HEK293T (cell line): Measurements from ENCODE around the gene SH3PXD2B.

Experiments
- CTCF ChIA-PET: fragments of 350-600 bp; formaldehyde crosslinking; extraction: SDS; loops from one replicate; lab custom pipeline; 2021; ENCODE audit warnings: antibody characterized with exemption, inconsistent platforms; lab: Yijun Ruan, JAX
- POLR2A ChIA-PET: fragments of 350-600 bp; formaldehyde crosslinking; extraction: SDS; loops from one replicate; lab custom pipeline; 2020; ENCODE audit warnings: antibody characterized with exemption, inconsistent platforms; lab: Yijun Ruan, JAX
- DNase-seq: peaks from one replicate; pipeline ENCODE4 v3.0.0; 2012; ENCODE audit warnings: mixed read lengths; ENCODE audit errors: extremely low spot score
- ARNT ChIP-seq: fragments of 450-650 bp; IDR thresholded peaks from 2 replicates; pipeline ENCODE4 v1.6.1; 2017; ENCODE audit warnings: mild to moderate bottlenecking
- BHLHE40 ChIP-seq: fragments of 450-650 bp; IDR thresholded peaks from 2 replicates; pipeline ENCODE4 v1.6.1; 2016; ENCODE audit warnings: mild to moderate bottlenecking, moderate library complexity, borderline replicate concordance
- CTBP1 ChIP-seq: fragments of 450-650 bp; IDR thresholded peaks from 2 replicates; pipeline ENCODE4 v1.6.1; 2016; ENCODE audit warnings: borderline replicate concordance
- ELF4 ChIP-seq: fragments of 450-650 bp; IDR thresholded peaks from 2 replicates; pipeline ENCODE4 v1.6.1; 2017; ENCODE audit warnings: antibody characterized with exemption
- FOXA1 ChIP-seq: fragments of 450-650 bp; IDR thresholded peaks from 2 replicates; pipeline ENCODE4 v1.6.1; 2016; ENCODE audit warnings: mild to moderate bottlenecking
- FOXK2 ChIP-seq: fragments of 450-650 bp; IDR thresholded peaks from 2 replicates; pipeline ENCODE4 v1.6.1; 2016; ENCODE audit warnings: mild to moderate bottlenecking
- FOXM1 ChIP-seq: fragments of 450-650 bp; IDR thresholded peaks from 2 replicates; pipeline ENCODE4 v1.6.1; 2017; ENCODE audit warnings: mild to moderate bottlenecking, borderline replicate concordance
- HDGF ChIP-seq: fragments of 450-650 bp; IDR thresholded peaks from 2 replicates; pipeline ENCODE4 v1.6.1; 2017; ENCODE audit warnings: antibody characterized with exemption, borderline replicate concordance
- L3MBTL2 ChIP-seq: fragments of 450-650 bp; conservative IDR thresholded peaks from 2 replicates; pipeline ENCODE4 v1.6.1; 2016; ENCODE audit warnings: mild to moderate bottlenecking
- LEF1 ChIP-seq: fragments of 450-650 bp; IDR thresholded peaks from 2 replicates; pipeline ENCODE4 v1.6.1; 2017; ENCODE audit warnings: mild to moderate bottlenecking, borderline replicate concordance
- NFRKB ChIP-seq: fragments of 450-650 bp; IDR thresholded peaks from 2 replicates; pipeline ENCODE4 v1.6.1; 2016; ENCODE audit warnings: mild to moderate bottlenecking, moderate library complexity
- PKNOX1 ChIP-seq: fragments of 450-650 bp; IDR thresholded peaks from 2 replicates; pipeline ENCODE4 v1.6.1; 2016
- SP1 ChIP-seq: fragments of 450-650 bp; IDR thresholded peaks from 2 replicates; pipeline ENCODE4 v1.6.1; 2017
- SUZ12 ChIP-seq: fragments of 450-650 bp; IDR thresholded peaks from 2 replicates; pipeline ENCODE4 v1.6.1; 2016; ENCODE audit warnings: mild to moderate bottlenecking
- TARDBP ChIP-seq: fragments of 450-650 bp; IDR thresholded peaks from 2 replicates; pipeline ENCODE4 v1.6.1; 2016
- ZNF384 ChIP-seq: fragments of 450-650 bp; IDR thresholded peaks from 2 replicates; pipeline ENCODE4 v1.6.1; 2016

Gene SH3PXD2B

DNA sequence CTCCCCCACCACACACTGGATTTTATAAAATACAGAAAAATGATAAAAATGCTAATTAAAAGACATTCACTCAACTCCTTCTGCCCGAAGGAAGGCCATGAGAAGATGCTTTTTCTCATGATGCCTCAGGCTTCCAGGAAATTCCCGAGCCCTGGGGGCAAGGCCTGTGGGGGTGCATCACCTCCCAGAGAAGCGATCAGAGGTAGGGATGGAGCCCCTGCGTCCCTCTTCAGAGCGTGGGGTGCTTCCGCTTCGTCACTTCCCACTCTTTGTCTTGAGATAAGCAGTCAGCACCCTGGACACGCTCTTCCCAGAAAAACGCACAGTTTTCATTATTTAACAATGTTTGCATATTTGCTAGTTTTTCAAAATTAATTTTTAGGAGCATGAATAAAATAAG is 33.3 kb upstream of the SH3PXD2B start:
- CTCF ChIA-PET: no interaction called here
- DNase-seq: no peak
- TF ChIP-seq LEF1 (no peak), HDGF (no peak), FOXM1 (no peak), NFRKB (no peak), SUZ12 (no peak), ELF4 (no peak), SP1 (no peak), ARNT (no peak), PKNOX1 (no peak)
- POLR2A ChIA-PET: no interaction called here

DNA sequence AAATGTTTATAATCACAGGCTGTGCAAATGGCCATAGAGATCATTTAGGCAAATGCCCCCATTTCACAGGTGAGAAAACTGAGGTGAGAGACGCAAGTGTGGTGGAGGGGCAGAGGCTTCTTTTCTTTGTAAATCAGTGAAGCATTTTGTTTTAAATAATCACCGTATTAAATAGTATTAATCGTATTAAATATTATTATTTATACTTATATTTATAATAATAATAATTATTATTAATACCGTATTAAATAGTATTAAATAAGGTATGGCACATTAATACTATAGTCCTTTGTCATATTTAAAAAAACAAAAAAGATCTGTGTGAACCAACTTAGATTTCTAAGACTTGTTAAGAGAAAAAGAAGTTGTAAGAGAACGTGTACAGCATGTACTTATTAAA is 32.6 kb upstream of the SH3PXD2B start:
- no peak for DNase-seq
- TF ChIP-seq FOXK2 (no peak), NFRKB (no peak), FOXA1 (no peak), SUZ12 (no peak), CTBP1 (no peak), L3MBTL2 (no peak), FOXM1 (no peak)
- POLR2A ChIA-PET: no interaction called here
- CTCF ChIA-PET: no interaction called here

DNA sequence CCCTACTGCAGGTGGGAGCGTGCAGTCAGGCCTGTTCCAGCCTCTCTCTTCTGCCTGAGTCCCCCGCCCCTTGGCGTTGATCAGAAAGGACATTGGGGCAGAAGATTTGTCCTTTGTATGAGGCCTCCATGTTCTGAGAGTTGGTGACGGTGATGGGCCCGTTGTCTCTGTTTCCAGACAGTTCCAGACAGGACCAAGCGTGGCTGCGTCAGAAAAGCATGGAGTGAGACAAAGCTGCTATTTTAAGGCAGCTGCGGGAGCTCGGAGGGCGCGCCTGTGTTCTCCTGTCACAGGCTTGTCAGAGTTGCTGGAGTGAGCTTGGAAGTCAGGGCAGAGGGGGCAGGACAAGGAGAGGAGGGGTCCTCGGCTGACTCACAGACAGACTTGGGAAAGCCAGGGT is 32.1 kb upstream of the SH3PXD2B start:
- ChIA-PET POLR2A (no interaction called here), CTCF (no interaction called here)
- TF ChIP-seq SUZ12: no peak
- TF ChIP-seq CTBP1: no peak
- TF ChIP-seq ZNF384: no peak
- no peak for TF ChIP-seq BHLHE40
- TF ChIP-seq L3MBTL2: no peak
- TF ChIP-seq NFRKB: no peak
- TF ChIP-seq FOXK2: no peak
- DNase-seq: no peak

DNA sequence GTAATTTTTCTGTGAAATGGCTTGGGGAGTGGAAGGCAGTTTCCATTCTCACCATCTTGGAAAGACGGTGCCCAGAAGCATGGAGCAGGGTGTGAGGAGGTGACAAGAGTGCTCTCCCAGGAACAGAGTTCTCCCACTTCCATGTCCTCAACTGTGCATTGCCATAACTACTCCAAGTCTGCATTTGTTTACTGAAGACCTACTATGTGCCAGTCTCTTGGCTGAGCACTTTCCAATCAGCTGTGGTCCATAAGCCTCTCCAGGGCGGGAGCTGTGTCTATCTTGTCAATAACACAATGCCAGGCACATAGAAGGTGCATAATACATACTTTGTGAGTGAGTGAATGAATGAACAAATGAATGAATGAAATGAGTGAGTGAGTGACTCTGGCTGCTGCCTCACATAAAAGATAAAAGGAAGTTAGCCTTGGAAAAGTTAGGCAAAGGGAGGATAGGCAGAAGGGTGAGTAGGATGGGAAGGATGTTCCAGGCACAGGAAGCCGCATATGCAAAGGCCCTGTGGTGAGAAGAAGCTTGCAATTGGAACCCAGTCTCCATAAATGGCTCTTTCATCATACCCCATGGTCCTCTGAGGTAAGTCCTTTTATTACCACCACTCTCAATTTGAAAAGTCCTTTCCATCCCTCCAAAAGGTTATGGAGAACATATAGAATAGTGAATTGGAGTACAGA is 31.3 kb upstream of the SH3PXD2B start:
- ChIA-PET POLR2A (no interaction called here), CTCF (no interaction called here)
- no peak for TF ChIP-seq HDGF
- no peak for TF ChIP-seq FOXA1
- TF ChIP-seq PKNOX1: no peak
- DNase-seq: no peak

GRCh38 chr5:172484664-172485063 is 30.3 kb upstream of the SH3PXD2B start:
- DNase-seq: no peak
- TF ChIP-seq FOXM1 (no peak), ARNT (no peak), CTBP1 (no peak), FOXA1 (no peak), NFRKB (no peak), SUZ12 (no peak), TARDBP (no peak), LEF1 (no peak), PKNOX1 (no peak), HDGF (no peak), SP1 (no peak), FOXK2 (no peak), ELF4 (no peak), ZNF384 (no peak), L3MBTL2 (no peak), BHLHE40 (no peak)
- ChIA-PET CTCF (no interaction called here), POLR2A (no interaction called here)

GRCh38 chr5:172482156-172483020 is 28.1 kb upstream of the SH3PXD2B start:
- CTCF ChIA-PET: interaction anchor here (0.7 kb wide), 1 partner anchor 374 kb away, joined by 3 read pairs; no protein-coding TSS in a partner anchor
- POLR2A ChIA-PET: interaction anchor here (1.6 kb wide), 1 partner anchor 215 kb away, joined by 4 read pairs; no protein-coding TSS in a partner anchor
- DNase-seq: no peak
- TF ChIP-seq ZNF384: no peak
- TF ChIP-seq FOXK2: no peak
- TF ChIP-seq SUZ12: no peak
- no peak for TF ChIP-seq FOXA1
- no peak for TF ChIP-seq L3MBTL2
- no peak for TF ChIP-seq CTBP1
- TF ChIP-seq ELF4: no peak
- no peak for TF ChIP-seq TARDBP
- no peak for TF ChIP-seq PKNOX1
- no peak for TF ChIP-seq FOXM1
- TF ChIP-seq NFRKB: no peak
- no peak for TF ChIP-seq BHLHE40
- TF ChIP-seq LEF1: no peak
- TF ChIP-seq ARNT: no peak
- TF ChIP-seq HDGF: no peak
